Endothelial cell of umbilical vein (primary cell): ENCODE measurements around the gene SH3PXD2A. TPM values are rescaled to one million over a fixed set of nuclear protein-coding genes. Genes with fewer than 3 reads are reported as not detected.

Experiments used
- BruUV-seq: library from RNA; stranded (reverse); fragments of 400-500 nt; replicated peaks from 2 replicates; lab custom pipeline; 2021; lab: Mats Ljungman, UMichigan
- CTCF ChIA-PET: fragments of 300-600, 350-600 bp; sonication (Branson Sonifier 250); formaldehyde crosslinking; loops from one replicate; lab custom pipeline; 2021; ENCODE audit warnings: antibody characterized with exemption, inconsistent platforms; lab: Charles Lee
- POLR2A ChIA-PET: fragments of 300-600, 350-600 bp; sonication (Branson Sonifier 250); formaldehyde crosslinking; loops from one replicate; lab custom pipeline; 2021; ENCODE audit warnings: antibody characterized with exemption, inconsistent platforms; lab: Charles Lee
- DNase-seq: peaks from one replicate; pipeline ENCODE4 v3.0.0-alpha.2; 2011; ENCODE audit warnings: low read depth, low spot score
- FAIRE-seq: peaks from 2 replicates; lab custom pipeline; 2011; peaks lifted over from hg19 to GRCh38; lab: Jason Lieb, UNC
- H2AFZ ChIP-seq: 2 replicates; pipeline ENCODE4 v1.6.0; 2012; ENCODE audit warnings: low read depth, low read length, control low read depth, inconsistent platforms
- H3K27ac ChIP-seq: 2 replicates; pipeline ENCODE4 v1.5.1; 2011; ENCODE audit warnings: low read depth, mild to moderate bottlenecking, control low read depth, low read length, moderate library complexity; ENCODE audit not compliant: insufficient read depth
- H3K27me3 ChIP-seq, 2 experiments: 2 replicates each; pipeline versions ENCODE4 v1.6.0 to v1.6.1; 2011; ENCODE audit warnings: low read length in 2 of 2, mixed read lengths in 1 of 2; ENCODE audit not compliant: control insufficient read depth in 2 of 2, insufficient read depth in 2 of 2
- H3K36me3 ChIP-seq, 2 experiments: 2 replicates in 1 of 2; 3 replicates in 1 of 2; pipeline ENCODE4 v1.5.1; 2011; ENCODE audit warnings: low read length in 2 of 2, mild to moderate bottlenecking in 1 of 2, moderate library complexity in 1 of 2; ENCODE audit not compliant: control insufficient read depth in 2 of 2, insufficient read depth in 2 of 2; ENCODE audit errors: extremely low read depth in 1 of 2
- H3K4me1 ChIP-seq: 3 replicates; pipeline ENCODE4 v1.5.1; 2011; ENCODE audit warnings: mild to moderate bottlenecking, low read length; ENCODE audit not compliant: control insufficient read depth, insufficient read depth; ENCODE audit errors: extremely low read depth
- H3K4me2 ChIP-seq: 2 replicates; pipeline ENCODE4 v1.6.1; 2011; ENCODE audit warnings: low read length, control low read depth, mixed read lengths; ENCODE audit not compliant: insufficient read depth
- H3K4me3 ChIP-seq, 3 experiments: fragments of 200-600 bp in 1 of 3; sonication (generic), shearing (Covaris generic) in 1 of 3; replicated peaks in 1 of 3; 2 replicates each; pipeline ENCODE4 v1.5.1; 2011 to 2016; ENCODE audit warnings: control low read depth in 3 of 3, low read length in 3 of 3, mild to moderate bottlenecking in 2 of 3, inconsistent platforms in 1 of 3, low read depth in 1 of 3, moderate library complexity in 1 of 3; ENCODE audit not compliant: insufficient read depth in 1 of 3
- H3K79me2 ChIP-seq: 2 replicates; pipeline ENCODE4 v1.6.0; 2012; ENCODE audit warnings: low read length, inconsistent platforms; ENCODE audit not compliant: control insufficient read depth, insufficient read depth
- H3K9ac ChIP-seq: replicated peaks from 2 replicates; pipeline ENCODE3; 2011; ENCODE audit warnings: low read length, control low read depth; ENCODE audit not compliant: insufficient read depth; ENCODE audit errors: extremely low read depth
- H3K9me1 ChIP-seq: replicated peaks from 3 replicates; pipeline ENCODE4 v1.6.0; 2011; ENCODE audit warnings: mild to moderate bottlenecking, low read length; ENCODE audit not compliant: control insufficient read depth, insufficient read depth; ENCODE audit errors: extremely low read depth
- H3K9me3 ChIP-seq: replicated peaks from 2 replicates; pipeline ENCODE4 v1.5.1; 2012; ENCODE audit warnings: low read length, inconsistent platforms; ENCODE audit not compliant: control insufficient read depth, insufficient read depth
- H4K20me1 ChIP-seq: replicated peaks from 2 replicates; pipeline ENCODE3; 2011; ENCODE audit warnings: mild to moderate bottlenecking, low read length; ENCODE audit not compliant: control insufficient read depth, insufficient read depth; ENCODE audit errors: extremely low read depth
- CTCF ChIP-seq, 2 donors: IDR thresholded peaks; 1 replicate in 1 of 2; 2 replicates in 1 of 2; pipeline ENCODE4 v1.5.1; 2011; ENCODE audit warnings: low read length in 2 of 2, mild to moderate bottlenecking in 2 of 2, moderate library complexity in 2 of 2, control low read depth in 1 of 2, inconsistent platforms in 1 of 2, low read depth in 1 of 2; ENCODE audit not compliant: insufficient read depth in 1 of 2; ENCODE audit errors: extremely low read depth in 1 of 2
- EZH2 ChIP-seq: IDR thresholded peaks from 2 replicates; pipeline ENCODE4 v1.6.1; 2012; ENCODE audit warnings: borderline replicate concordance, low read depth, mild to moderate bottlenecking, moderate library complexity, low read length, inconsistent platforms; ENCODE audit not compliant: severe bottlenecking
- FOS ChIP-seq: IDR thresholded peaks from 2 replicates; pipeline ENCODE4 v1.6.1; 2011; ENCODE audit warnings: mild to moderate bottlenecking, low read length, moderate library complexity, borderline replicate concordance; ENCODE audit not compliant: insufficient read depth
- GATA2 ChIP-seq: IDR thresholded peaks from 2 replicates; pipeline ENCODE4 v1.7.0; 2011; ENCODE audit warnings: low read depth, mild to moderate bottlenecking, moderate library complexity, mixed read lengths, low read length; ENCODE audit not compliant: insufficient read length, insufficient read depth
- JUN ChIP-seq: IDR thresholded peaks from 2 replicates; pipeline ENCODE4 v1.6.1; 2011; ENCODE audit warnings: borderline replicate concordance, low read depth; ENCODE audit not compliant: insufficient read length, insufficient read depth
- MAX ChIP-seq: IDR thresholded peaks from 2 replicates; pipeline ENCODE4 v1.6.1; 2011; ENCODE audit not compliant: insufficient read depth, insufficient read length
- MYC ChIP-seq: IDR thresholded peaks from one replicate; pipeline ENCODE4 v1.6.1; 2011; ENCODE audit warnings: mild to moderate bottlenecking, low read depth, low read length
- POLR2A ChIP-seq: IDR thresholded peaks from 2 replicates; pipeline ENCODE4 v1.6.1; 2012; ENCODE audit warnings: low read depth, mild to moderate bottlenecking, control low read depth, low read length
- POLR2AphosphoS5 ChIP-seq: IDR thresholded peaks from 2 replicates; pipeline ENCODE4 v1.6.1; 2012; ENCODE audit warnings: low read depth, mild to moderate bottlenecking, control low read depth, low read length, moderate library complexity; ENCODE audit not compliant: insufficient read depth
- dilution Hi-C: fragments of 300-500 bp; cut with MboI; formaldehyde crosslinking; loops from one replicate; pipeline ENCODE4 v1.15.0; 2019; ENCODE audit warnings: low sequenced_read_pairs; ENCODE audit not compliant: extremely low pct_ligation_motif_present
- intact Hi-C: fragments of 100-400 bp; cut with micrococcal nuclease; formaldehyde crosslinking; loops from one replicate; pipeline ENCODE4 v1.10.0; 2022
- polyA plus RNA-seq, 4 experiments: library from polyadenylated mRNA; depleted of rRNA in 3 of 4; stranded (reverse) in 3 of 4; unstranded in 1 of 4; fragments of >200 nt; gene quantifications; 2 replicates each; pipeline versions ENCODE4 v1.2.1 to v1.2.3, GENCODE V29; 2011 to 2012; ENCODE audit warnings: missing spikeins in 1 of 4
- total RNA-seq: library from RNA; stranded (reverse); gene quantifications from 2 replicates; pipeline ENCODE4 v1.2.3, GENCODE V29; 2021

Gene SH3PXD2A
- total and polyA plus RNA-seq, 2 donors (not counting 3 experiments of a cell fraction or from before 2014, with no cell fraction given) = 1.4 to 5.1 TPM

- POLR2A ChIA-PET = no interaction called here
- H3K4me1 ChIP-seq = peaks cover 17% of the 10 kb centered on the region
- DNase-seq (no peak), FAIRE-seq (no peak)
- H3K27ac ChIP-seq = no peak overlapping the region
- dilution Hi-C loops (no loop called here), intact Hi-C loops (no loop called here)
- no peaks in the 10 kb centered on the region for H4K20me1 ChIP-seq
- H3K79me2 ChIP-seq = no peaks in the 10 kb centered on the region
- H3K9me1 ChIP-seq = no peaks in the 10 kb centered on the region
- no peak overlapping the region for H3K4me3 ChIP-seq
- no peaks in the 10 kb centered on the region for H3K9me3 ChIP-seq
- H3K9ac ChIP-seq = no peak overlapping the region
- peaks cover 0 to 2% of the 10 kb centered on the region in 2 experiments for H3K36me3 ChIP-seq
- H2AFZ ChIP-seq = no peak overlapping the region
- no peak overlapping the region for H3K4me2 ChIP-seq
- CTCF ChIA-PET = interaction anchor here (2.3 kb wide), 1 partner anchor 86 kb away, joined by 20 read pairs; no protein-coding TSS in a partner anchor
- no peaks in the 10 kb centered on the region for H3K27me3 ChIP-seq
- no TSS peak for BruUV-seq
- no peak for TF ChIP-seq POLR2A
- TF ChIP-seq CTCF (IDR thresholded peaks at IDR 0.05; ENCODE audit: extremely low read depth in 1 of 2, insufficient read depth in 1 of 2, low read depth in 1 of 2, low read length in 2 of 2) = no peak
Measured at GRCh38 chr10:103600325-103600724, 255.1 kb downstream of the SH3PXD2A start.

- Histone ChIP-seq H3K79me2 (no peaks in the 10 kb centered on the region), H3K9ac (no peak overlapping the region), H3K4me3 (no peak overlapping the region), H3K27me3 (no peaks in the 10 kb centered on the region), H2AFZ (no peak overlapping the region), H3K9me3 (no peaks in the 10 kb centered on the region), H3K36me3 (peaks cover 0 to 2% of the 10 kb centered on the region in 2 experiments), H3K4me2 (no peak overlapping the region), H3K4me1 (peaks cover 17% of the 10 kb centered on the region), H4K20me1 (no peaks in the 10 kb centered on the region), H3K9me1 (no peaks in the 10 kb centered on the region), H3K27ac (no peak overlapping the region)
- FAIRE-seq = no peak
- intact Hi-C loops (loop anchor here (1.0 to 2.0 kb wide), 2 partner anchors 66 to 259 kb away; no protein-coding TSS in a partner anchor), dilution Hi-C loops (no loop called here)
- POLR2A ChIA-PET = no interaction called here
- TF ChIP-seq POLR2A = no peak
- TF ChIP-seq MAX = no peak
- no peak for TF ChIP-seq FOS
- no peak for TF ChIP-seq CTCF (IDR thresholded peaks at IDR 0.05; ENCODE audit: extremely low read depth in 1 of 2, insufficient read depth in 1 of 2, low read depth in 1 of 2, low read length in 2 of 2)
- TF ChIP-seq EZH2 = no peak
- no peak for TF ChIP-seq POLR2AphosphoS5
- TF ChIP-seq GATA2 = no peak
- no peak for TF ChIP-seq JUN
- TF ChIP-seq MYC = no peak
- CTCF ChIA-PET = interaction anchor here (2.3 kb wide), 1 partner anchor 86 kb away, joined by 20 read pairs; no protein-coding TSS in a partner anchor
- BruUV-seq = no TSS peak
- DNase-seq = no peak
Measured at GRCh38 chr10:103599907-103600306, 255.5 kb downstream of the SH3PXD2A start.
